HFFc6 (cell line): ENCODE results near the gene SS18L1. TPM values are rescaled to one million over a fixed set of nuclear protein-coding genes. Genes with fewer than 3 reads are reported as not detected.

Source experiments
- DNase-seq: peaks from one replicate; pipeline ENCODE4 v3.0.0-alpha.2; 2018
- H3K27ac Mint-ChIP-seq: 2 replicates; pipeline ENCODE4 v1.8.0; 2020; ENCODE audit warnings: mild to moderate bottlenecking, mixed read lengths
- H3K27me3 Mint-ChIP-seq: 2 replicates; pipeline ENCODE4 v1.8.0; 2021; ENCODE audit warnings: mild to moderate bottlenecking, moderate library complexity, mixed read lengths; ENCODE audit not compliant: insufficient read depth
- H3K36me3 Mint-ChIP-seq: 2 replicates; pipeline ENCODE4 v1.8.0; 2021; ENCODE audit warnings: low read depth, mixed read lengths
- H3K4me1 Mint-ChIP-seq: 2 replicates; pipeline ENCODE4 v1.8.0; 2020; ENCODE audit warnings: low read depth, mixed read lengths
- H3K4me3 Mint-ChIP-seq: 2 replicates; pipeline ENCODE4 v1.8.0; 2020; ENCODE audit warnings: mild to moderate bottlenecking, moderate library complexity, mixed read lengths
- H3K9me3 Mint-ChIP-seq: 2 replicates; pipeline ENCODE4 v1.8.0; 2020; ENCODE audit warnings: mild to moderate bottlenecking, mixed read lengths
- total RNA-seq, 6 experiments: library from RNA; stranded (reverse); fragmentation: NEBNext Ultra II Directional; extraction: Animal tissue kit (Norgen Biotek cat#: 25700); gene quantifications; 2 replicates in 1 of 6; 3 replicates in 5 of 6; pipeline ENCODE4 v1.2.3, GENCODE V29; 2021
- TF ChIP-seq, protein P1 (sequence below): fragments of 200-600 bp; sonication (generic); IDR thresholded peaks from 2 replicates; pipeline ENCODE4 v1.5.0; 2021; ENCODE audit warnings: antibody characterized with exemption, mild to moderate bottlenecking

The SS18L1 gene
- total RNA-seq, 6 experiments from 2014 or later: 5.5 to 7.9 (median 5.9) TPM

- no peak for DNase-seq
- Mint-ChIP-seq H3K27ac (no peak overlapping the region), H3K4me3 (no peak overlapping the region), H3K4me1 (peaks cover 12% of the 10 kb centered on the region), H3K36me3 (peaks cover 5% of the 10 kb centered on the region; the same call in 1 of the 2 replicates), H3K9me3 (peaks cover 11% of the 10 kb centered on the region; the same call in 1 of the 2 replicates), H3K27me3 (peaks cover 20% of the 10 kb centered on the region)
- TF ChIP-seq, protein P1, sequence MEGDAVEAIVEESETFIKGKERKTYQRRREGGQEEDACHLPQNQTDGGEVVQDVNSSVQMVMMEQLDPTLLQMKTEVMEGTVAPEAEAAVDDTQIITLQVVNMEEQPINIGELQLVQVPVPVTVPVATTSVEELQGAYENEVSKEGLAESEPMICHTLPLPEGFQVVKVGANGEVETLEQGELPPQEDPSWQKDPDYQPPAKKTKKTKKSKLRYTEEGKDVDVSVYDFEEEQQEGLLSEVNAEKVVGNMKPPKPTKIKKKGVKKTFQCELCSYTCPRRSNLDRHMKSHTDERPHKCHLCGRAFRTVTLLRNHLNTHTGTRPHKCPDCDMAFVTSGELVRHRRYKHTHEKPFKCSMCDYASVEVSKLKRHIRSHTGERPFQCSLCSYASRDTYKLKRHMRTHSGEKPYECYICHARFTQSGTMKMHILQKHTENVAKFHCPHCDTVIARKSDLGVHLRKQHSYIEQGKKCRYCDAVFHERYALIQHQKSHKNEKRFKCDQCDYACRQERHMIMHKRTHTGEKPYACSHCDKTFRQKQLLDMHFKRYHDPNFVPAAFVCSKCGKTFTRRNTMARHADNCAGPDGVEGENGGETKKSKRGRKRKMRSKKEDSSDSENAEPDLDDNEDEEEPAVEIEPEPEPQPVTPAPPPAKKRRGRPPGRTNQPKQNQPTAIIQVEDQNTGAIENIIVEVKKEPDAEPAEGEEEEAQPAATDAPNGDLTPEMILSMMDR: no peak
These were observed 25.2 kb upstream of the SS18L1 start for GRCh38 chr20:62118113-62119043.

DNA sequence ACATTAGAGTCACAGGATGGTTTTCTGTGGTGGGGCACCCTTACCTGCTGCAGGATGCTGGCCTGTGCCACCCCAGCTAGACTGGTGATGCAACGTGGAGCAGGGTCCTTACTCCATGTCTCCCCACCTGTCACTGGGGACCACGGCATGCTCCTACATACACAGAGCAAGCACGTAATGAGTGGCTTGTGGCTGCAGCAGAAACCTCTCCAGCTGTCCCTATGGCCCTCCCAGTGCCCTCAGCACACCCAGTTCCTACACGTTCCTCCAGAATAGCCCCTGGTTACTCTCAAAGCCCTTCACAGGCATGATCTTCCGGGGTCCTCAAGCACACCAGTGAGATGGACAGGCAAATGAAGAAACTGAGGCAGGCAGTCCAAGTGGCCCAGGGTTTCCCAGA, 24.5 kb upstream of the SS18L1 start:
- peaks cover 23% of the 10 kb centered on the region for H3K27me3 Mint-ChIP-seq
- TF ChIP-seq, protein P1: no peak
- H3K36me3 Mint-ChIP-seq: peaks cover 6% of the 10 kb centered on the region; the same call in 1 of the 2 replicates
- peaks cover 9% of the 10 kb centered on the region; the same call in 1 of the 2 replicates for H3K9me3 Mint-ChIP-seq
- no peak overlapping the region for H3K27ac Mint-ChIP-seq
- DNase-seq: no peak
- H3K4me1 Mint-ChIP-seq: peaks cover 19% of the 10 kb centered on the region
- H3K4me3 Mint-ChIP-seq: no peak overlapping the region

DNA sequence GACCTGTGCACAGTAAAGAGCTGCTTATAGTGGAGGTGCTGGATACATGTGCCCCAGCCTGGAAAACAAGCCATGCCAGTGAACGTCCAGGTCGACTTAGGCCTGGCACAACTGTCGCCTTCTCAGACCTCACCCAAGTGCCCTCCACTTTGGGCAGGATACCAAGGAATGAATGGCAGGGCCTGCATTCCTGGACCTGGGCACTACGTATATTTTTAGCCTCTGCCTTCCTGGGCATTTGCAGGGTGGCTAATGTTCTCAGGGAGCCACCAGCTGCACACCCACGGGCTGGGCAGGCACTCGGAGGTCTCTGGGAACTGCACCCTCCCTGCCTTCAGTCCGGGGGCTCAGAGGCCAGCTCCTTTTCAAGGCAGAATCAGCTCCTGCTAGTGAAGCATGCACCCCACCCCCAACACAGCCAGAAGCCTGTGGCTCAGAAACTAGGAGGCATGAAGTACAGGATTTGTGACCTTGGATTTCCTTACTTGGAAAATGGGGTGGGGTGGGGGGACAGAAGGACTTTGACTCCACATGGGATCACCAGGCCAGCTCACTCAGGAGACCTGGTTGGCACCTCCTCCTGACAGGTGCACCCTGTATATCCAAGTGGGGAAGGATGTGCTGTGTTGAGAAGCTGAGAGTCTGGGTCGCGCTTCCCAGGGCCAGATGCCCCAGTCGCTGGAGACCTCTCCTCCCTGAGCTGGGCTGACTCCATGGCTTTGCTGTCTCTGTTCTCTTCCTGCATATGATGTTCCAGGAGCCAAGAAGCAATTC, 23.8 kb upstream of the SS18L1 start:
- Mint-ChIP-seq H3K27ac (no peak overlapping the region), H3K36me3 (peaks cover 10% of the 10 kb centered on the region; the same call in 1 of the 2 replicates), H3K27me3 (peaks cover 23% of the 10 kb centered on the region), H3K9me3 (peaks cover 9% of the 10 kb centered on the region; the same call in 1 of the 2 replicates), H3K4me3 (peak overlapping the region; percentile 47; the same call in 1 of the 2 replicates), H3K4me1 (peaks cover 25% of the 10 kb centered on the region)
- no peak for DNase-seq
- TF ChIP-seq, protein P1: no peak

- Mint-ChIP-seq H3K9me3 (peaks cover 5% of the 10 kb centered on the region; the same call in 1 of the 2 replicates), H3K27me3 (peaks cover 23% of the 10 kb centered on the region), H3K27ac (no peak overlapping the region), H3K36me3 (peaks cover 10% of the 10 kb centered on the region; the same call in 1 of the 2 replicates), H3K4me1 (peaks cover 25% of the 10 kb centered on the region), H3K4me3 (peak overlapping the region; percentile 47; the same call in 1 of the 2 replicates)
- TF ChIP-seq, protein P1: no peak
- DNase-seq: no peak
These were observed 23.2 kb upstream of the SS18L1 start for GRCh38 chr20:62120365-62120762.

- Mint-ChIP-seq H3K27ac (peak overlapping the region; percentile 87), H3K36me3 (peaks cover 6% of the 10 kb centered on the region; the same call in 1 of the 2 replicates), H3K27me3 (peaks cover 21% of the 10 kb centered on the region), H3K4me3 (peak overlapping the region; percentile 88), H3K9me3 (no peaks in the 10 kb centered on the region; the same call in 1 of the 2 replicates), H3K4me1 (peaks cover 21% of the 10 kb centered on the region)
- TF ChIP-seq, protein P1: no peak
- peak; percentile 20 for DNase-seq
These were observed 22.4 kb upstream of the SS18L1 start for GRCh38 chr20:62120990-62121775.
